SU-DHL-6 (cell line): ENCODE data around the gene TRIM38.

Source experiments
- H2AFZ ChIP-seq: fragments of 200-600 bp; sonication (generic); 2 replicates; pipeline ENCODE4 v1.6.1; 2014; ENCODE audit warnings: low read depth, mild to moderate bottlenecking, moderate library complexity, mixed read lengths, antibody characterized with exemption, low read length; ENCODE audit not compliant: severe bottlenecking
- H3F3A ChIP-seq: fragments of 200-600 bp; shearing (Covaris generic); 2 replicates; pipeline ENCODE4 v1.6.0; 2016; ENCODE audit warnings: antibody characterized with exemption, mild to moderate bottlenecking; ENCODE audit not compliant: insufficient read depth
- H3K27ac ChIP-seq: fragments of 200-600 bp; sonication (generic); 2 replicates; pipeline ENCODE4 v1.5.1; 2016; ENCODE audit warnings: low read depth, mild to moderate bottlenecking, low read length, moderate library complexity, mixed read lengths
- H3K27me3 ChIP-seq: fragments of 200-600 bp; sonication (generic), shearing (Covaris generic); 2 replicates; pipeline ENCODE4 v1.6.0; 2014; ENCODE audit warnings: mild to moderate bottlenecking, low read length
- H3K36me3 ChIP-seq: fragments of 200-600 bp; sonication (generic); 2 replicates; pipeline ENCODE4 v1.6.1; 2014; ENCODE audit warnings: mild to moderate bottlenecking, low read length, mixed read lengths
- H3K4me2 ChIP-seq: fragments of 300-600, 200-600 bp; shearing (Covaris generic), sonication (generic); 2 replicates; pipeline ENCODE4 v1.6.0; 2014; ENCODE audit warnings: low read length, low read depth, mild to moderate bottlenecking; ENCODE audit not compliant: poor library complexity, severe bottlenecking
- H3K4me3 ChIP-seq: fragments of 200-600 bp; sonication (generic); 2 replicates; pipeline ENCODE4 v1.5.1; 2014; ENCODE audit warnings: antibody characterized with exemption, low read length, mild to moderate bottlenecking, mixed read lengths; ENCODE audit not compliant: insufficient read depth, poor library complexity, severe bottlenecking
- H3K79me2 ChIP-seq: fragments of 200-600 bp; sonication (generic); 2 replicates; pipeline ENCODE4 v1.6.1; 2014; ENCODE audit warnings: mild to moderate bottlenecking, low read length, moderate library complexity; ENCODE audit not compliant: insufficient read depth
- H3K9ac ChIP-seq: fragments of 200-600 bp; sonication (generic); 2 replicates; pipeline ENCODE4 v1.7.0; 2014; ENCODE audit warnings: mild to moderate bottlenecking, low read length
- H3K9me2 ChIP-seq: fragments of 200-600 bp; sonication (generic); replicated peaks from 2 replicates; pipeline ENCODE4 v1.6.1; 2014; ENCODE audit warnings: low read length; ENCODE audit not compliant: insufficient read depth
- H3K9me3 ChIP-seq: fragments of 200-600 bp; sonication (generic); 2 replicates; pipeline ENCODE4 v1.6.1; 2014; ENCODE audit warnings: low read length, mixed read lengths; ENCODE audit not compliant: insufficient read depth
- H4K20me1 ChIP-seq: fragments of 200-600 bp; sonication (generic); 2 replicates; pipeline ENCODE4 v1.6.1; 2014; ENCODE audit warnings: low read depth, mild to moderate bottlenecking, antibody characterized with exemption, low read length, moderate library complexity, mixed read lengths
- EZH2phosphoT487 ChIP-seq: fragments of 200-600 bp; sonication (generic), shearing (Covaris generic); conservative IDR thresholded peaks from 2 replicates; pipeline ENCODE4 v1.6.1; 2018; ENCODE audit warnings: mild to moderate bottlenecking, antibody characterized with exemption, low read length, moderate library complexity, mixed read lengths
- TF ChIP-seq, protein P1 (sequence below): fragments of 200-600 bp; sonication (generic); IDR thresholded peaks from one replicate; pipeline ENCODE4 v1.5.1; 2017; ENCODE audit warnings: antibody characterized with exemption, mild to moderate bottlenecking, low read length, moderate library complexity; ENCODE audit not compliant: insufficient read depth, poor library complexity, severe bottlenecking

The TRIM38 gene

GRCh38 chr6:26030716-26031115 is 68.1 kb downstream of the TRIM38 start:
- Histone ChIP-seq H3K9me2 (no peaks in the 10 kb centered on the region), H2AFZ (no peak overlapping the region), H3K4me3 (peak overlapping the region; percentile 52), H3K9ac (peak overlapping the region; percentile 64), H3K27me3 (no peaks in the 10 kb centered on the region), H3K79me2 (no peaks in the 10 kb centered on the region), H3K4me2 (peak overlapping the region; percentile 65), H3K27ac (peak overlapping the region; percentile 92), H3K36me3 (no peaks in the 10 kb centered on the region), H4K20me1 (no peaks in the 10 kb centered on the region), H3F3A (peaks cover 73% of the 10 kb centered on the region), H3K9me3 (peaks cover 6% of the 10 kb centered on the region; the same call in 1 of the 2 replicates)
- TF ChIP-seq EZH2phosphoT487 = no peak
- TF ChIP-seq, protein P1, sequence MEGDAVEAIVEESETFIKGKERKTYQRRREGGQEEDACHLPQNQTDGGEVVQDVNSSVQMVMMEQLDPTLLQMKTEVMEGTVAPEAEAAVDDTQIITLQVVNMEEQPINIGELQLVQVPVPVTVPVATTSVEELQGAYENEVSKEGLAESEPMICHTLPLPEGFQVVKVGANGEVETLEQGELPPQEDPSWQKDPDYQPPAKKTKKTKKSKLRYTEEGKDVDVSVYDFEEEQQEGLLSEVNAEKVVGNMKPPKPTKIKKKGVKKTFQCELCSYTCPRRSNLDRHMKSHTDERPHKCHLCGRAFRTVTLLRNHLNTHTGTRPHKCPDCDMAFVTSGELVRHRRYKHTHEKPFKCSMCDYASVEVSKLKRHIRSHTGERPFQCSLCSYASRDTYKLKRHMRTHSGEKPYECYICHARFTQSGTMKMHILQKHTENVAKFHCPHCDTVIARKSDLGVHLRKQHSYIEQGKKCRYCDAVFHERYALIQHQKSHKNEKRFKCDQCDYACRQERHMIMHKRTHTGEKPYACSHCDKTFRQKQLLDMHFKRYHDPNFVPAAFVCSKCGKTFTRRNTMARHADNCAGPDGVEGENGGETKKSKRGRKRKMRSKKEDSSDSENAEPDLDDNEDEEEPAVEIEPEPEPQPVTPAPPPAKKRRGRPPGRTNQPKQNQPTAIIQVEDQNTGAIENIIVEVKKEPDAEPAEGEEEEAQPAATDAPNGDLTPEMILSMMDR = no peak

DNA sequence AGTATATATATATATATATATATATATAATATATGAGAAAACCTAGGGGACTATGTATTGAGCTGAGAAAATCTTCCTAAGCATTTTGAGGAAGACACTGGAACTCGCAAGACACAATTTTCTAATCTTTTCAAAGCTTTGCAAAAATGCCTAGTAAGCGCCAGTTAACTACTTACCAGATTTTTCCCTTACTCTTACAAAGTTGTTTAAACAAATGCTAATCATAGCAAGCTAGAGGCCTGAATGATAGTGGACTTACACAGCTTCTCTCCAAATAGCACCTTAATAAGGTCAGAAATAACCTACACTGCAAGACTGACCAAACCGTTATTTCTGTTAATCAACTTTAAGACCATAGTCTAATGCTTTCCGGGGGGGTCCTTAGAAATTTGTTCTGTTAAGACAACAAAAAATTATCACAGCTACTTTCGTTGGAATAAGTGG is 68.6 kb downstream of the TRIM38 start:
- Histone ChIP-seq H3K27me3 (no peaks in the 10 kb centered on the region), H3K27ac (peak overlapping the region; percentile 92), H3K4me3 (peak overlapping the region; percentile 52), H3K36me3 (no peaks in the 10 kb centered on the region), H3F3A (peaks cover 68% of the 10 kb centered on the region), H3K9ac (peak overlapping the region; percentile 64), H2AFZ (no peak overlapping the region), H3K4me2 (peak overlapping the region; percentile 65), H3K79me2 (no peaks in the 10 kb centered on the region), H3K9me2 (no peaks in the 10 kb centered on the region), H3K9me3 (peaks cover 6% of the 10 kb centered on the region; the same call in 1 of the 2 replicates), H4K20me1 (no peaks in the 10 kb centered on the region)
- TF ChIP-seq EZH2phosphoT487 = no peak
- TF ChIP-seq, protein P1 = no peak

DNA sequence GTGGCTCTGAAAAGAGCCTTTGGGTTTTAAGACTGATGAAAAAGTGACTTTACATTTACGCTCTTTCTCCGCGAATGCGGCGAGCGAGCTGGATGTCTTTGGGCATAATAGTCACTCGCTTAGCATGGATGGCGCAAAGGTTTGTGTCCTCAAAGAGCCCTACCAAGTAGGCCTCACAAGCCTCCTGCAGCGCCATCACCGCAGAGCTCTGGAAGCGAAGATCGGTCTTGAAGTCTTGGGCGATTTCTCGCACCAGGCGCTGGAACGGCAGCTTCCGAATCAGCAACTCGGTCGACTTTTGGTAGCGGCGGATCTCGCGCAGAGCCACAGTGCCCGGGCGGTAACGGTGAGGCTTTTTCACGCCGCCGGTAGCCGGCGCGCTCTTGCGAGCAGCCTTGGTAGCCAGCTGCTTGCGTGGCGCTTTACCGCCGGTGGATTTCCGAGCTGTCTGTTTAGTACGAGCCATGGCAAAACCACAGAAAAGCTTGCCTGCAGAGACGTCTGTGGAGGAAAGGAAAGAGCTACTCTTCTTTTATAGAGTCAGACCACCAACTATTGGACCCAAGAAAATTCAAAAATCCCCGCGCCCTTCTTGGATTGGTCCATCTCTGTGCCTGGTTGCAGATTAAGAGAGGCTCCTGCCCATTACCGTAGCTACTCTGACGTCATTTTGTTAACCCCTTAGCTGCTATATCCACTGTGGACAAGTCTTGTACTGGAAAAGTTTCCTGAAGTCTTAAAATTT is 69.2 kb downstream of the TRIM38 start:
- Histone ChIP-seq H3F3A (peaks cover 63% of the 10 kb centered on the region), H2AFZ (no peak overlapping the region), H3K27me3 (no peaks in the 10 kb centered on the region), H3K9ac (peak overlapping the region; percentile 64), H3K79me2 (no peaks in the 10 kb centered on the region), H3K9me3 (peaks cover 6% of the 10 kb centered on the region; the same call in 1 of the 2 replicates), H4K20me1 (no peaks in the 10 kb centered on the region), H3K9me2 (no peaks in the 10 kb centered on the region), H3K4me3 (peak overlapping the region; percentile 52), H3K36me3 (no peaks in the 10 kb centered on the region), H3K4me2 (peak overlapping the region; percentile 65), H3K27ac (peak overlapping the region; percentile 92)
- TF ChIP-seq EZH2phosphoT487 = no peak
- TF ChIP-seq, protein P1 = no peak
